ENCODE measurements around the gene PKIB. TPM values are rescaled to one million over a fixed set of nuclear protein-coding genes. Genes with fewer than 3 reads are reported as not detected.

PKIB gene
- total and polyA plus RNA-seq, 2 of the 4 experiments (the other 2 are of a cell fraction), result 6.3 to 13.1 TPM

- Histone ChIP-seq H3K4me3 (ENCODE audit: insufficient read depth, low read depth, low read length) (no peak overlapping the region), H3K27ac (ENCODE audit: insufficient read depth, low read length) (no peak overlapping the region), H2BK120ac (ENCODE audit: low read depth, low read length) (no peak overlapping the region), H3K4ac (ENCODE audit: low read depth, low read length) (no peak overlapping the region), H3K36me3 (ENCODE audit: control insufficient read depth, insufficient read depth, low read length) (no peaks in the 10 kb centered on the region), H2BK5ac (ENCODE audit: low read depth, low read length, poor library complexity, severe bottlenecking) (no peak overlapping the region), H4K91ac (ENCODE audit: insufficient read depth, low read depth, low read length) (no peak overlapping the region), H3K4me2 (ENCODE audit: low read depth, low read length) (no peak overlapping the region), H4K20me1 (ENCODE audit: insufficient read depth, low read length) (no peaks in the 10 kb centered on the region), H2AK9ac (replicated peaks; ENCODE audit: low read depth, low read length, poor library complexity) (no peak overlapping the region), H4K8ac (ENCODE audit: low read depth in 2 of 2, low read length in 2 of 2) (no peak overlapping the region), H2BK20ac (ENCODE audit: low read depth, low read length) (no peak overlapping the region), H3K23ac (ENCODE audit: low read depth, low read length) (no peak overlapping the region), H3K4me1 (ENCODE audit: control insufficient read depth, insufficient read depth, low read length) (no peaks in the 10 kb centered on the region), H2AK5ac (ENCODE audit: low read depth, low read length) (no peak overlapping the region), H4K5ac (ENCODE audit: low read depth, low read length) (no peak overlapping the region), H3K14ac (replicated peaks; ENCODE audit: low read depth, low read length) (no peak overlapping the region), H2BK15ac (ENCODE audit: low read depth, low read length) (no peak overlapping the region), H2AFZ (replicated peaks; ENCODE audit: low read length, poor library complexity) (no peak overlapping the region), H3K56ac (ENCODE audit: extremely low read depth, insufficient read depth, low read length) (no peak overlapping the region), H3K79me1 (ENCODE audit: low read depth in 1 of 2, low read length in 2 of 2) (no peaks in the 10 kb centered on the region), H3K27me3 (ENCODE audit: control insufficient read depth, insufficient read depth, low read length) (peaks cover 3% of the 10 kb centered on the region; the same call in 1 of the 2 replicates), H3K9me3 (ENCODE audit: control insufficient read depth, insufficient read depth, low read length) (no peaks in the 10 kb centered on the region), H3K18ac (ENCODE audit: low read depth, low read length) (no peak overlapping the region), H3K9me1 (ENCODE audit: insufficient read depth, low read length) (no peaks in the 10 kb centered on the region), H3K9ac (ENCODE audit: low read depth, low read length) (no peak overlapping the region)
- ChIA-PET POLR2A (ENCODE audit: unreplicated experiment) (no interaction called here), CTCF (no interaction called here)
- DNase-seq (no peak), ATAC-seq (ENCODE audit: low read depth) (no peak)
- WGBS, 2 experiments (ENCODE audit: extremely low coverage in 2 of 2, insufficient read length in 1 of 2), result 40% methylated on average over 1 of the region's 5 CpGs; no CpG with 5 or more reads in 1 of the 2 experiments
- intact Hi-C loops (cut with micrococcal nuclease) (no loop called here), in situ Hi-C loops (cut with MboI; ENCODE audit: low sequenced_read_pairs) (no loop called here), dilution Hi-C loops (cut with HindIII; ENCODE audit: low sequenced_read_pairs, unreplicated experiment) (no loop called here)
- TF ChIP-seq FOS (IDR thresholded peaks at IDR 0.05; ENCODE audit: low read depth, low read length) (no peak), NFE2L2 (IDR thresholded peaks at IDR 0.05; ENCODE audit: low read depth, low read length) (no peak), BHLHE40 (IDR thresholded peaks at IDR 0.05; ENCODE audit: low read depth, low read length) (no peak), CHD1 (IDR thresholded peaks at IDR 0.05; ENCODE audit: low read depth, low read length) (no peak), POLR2A (IDR thresholded peaks at IDR 0.05; ENCODE audit: low read depth, low read length) (no peak), MAZ (IDR thresholded peaks at IDR 0.05; ENCODE audit: borderline replicate concordance, low read depth, low read length) (no peak), RFX5 (IDR thresholded peaks at IDR 0.05; ENCODE audit: low read depth, low read length) (no peak)
- BruUV-seq (replicated peaks), result no TSS peak
These were observed 30.2 kb downstream of the PKIB start for GRCh38 chr6:122640366-122640765.

All from IMR-90 (cell line).